ENCODE results near the gene BABAM2. TPM values are rescaled to one million over a fixed set of nuclear protein-coding genes. Genes with fewer than 3 reads are reported as not detected.

The BABAM2 gene
- total and polyA plus RNA-seq, 9 of the 15 experiments (the other 6 are each of a cell fraction or from before 2014, with no cell fraction given) = 10.9 to 37.4 (median 25.6) TPM

GRCh38 chr2:28327581-28327955 is 437.0 kb downstream of the BABAM2 start:
- in situ Hi-C loops (cut with MboI) = no loop called here
- no peak overlapping the region for H3K4me2 ChIP-seq (ENCODE audit: insufficient read depth, low read length)

DNA sequence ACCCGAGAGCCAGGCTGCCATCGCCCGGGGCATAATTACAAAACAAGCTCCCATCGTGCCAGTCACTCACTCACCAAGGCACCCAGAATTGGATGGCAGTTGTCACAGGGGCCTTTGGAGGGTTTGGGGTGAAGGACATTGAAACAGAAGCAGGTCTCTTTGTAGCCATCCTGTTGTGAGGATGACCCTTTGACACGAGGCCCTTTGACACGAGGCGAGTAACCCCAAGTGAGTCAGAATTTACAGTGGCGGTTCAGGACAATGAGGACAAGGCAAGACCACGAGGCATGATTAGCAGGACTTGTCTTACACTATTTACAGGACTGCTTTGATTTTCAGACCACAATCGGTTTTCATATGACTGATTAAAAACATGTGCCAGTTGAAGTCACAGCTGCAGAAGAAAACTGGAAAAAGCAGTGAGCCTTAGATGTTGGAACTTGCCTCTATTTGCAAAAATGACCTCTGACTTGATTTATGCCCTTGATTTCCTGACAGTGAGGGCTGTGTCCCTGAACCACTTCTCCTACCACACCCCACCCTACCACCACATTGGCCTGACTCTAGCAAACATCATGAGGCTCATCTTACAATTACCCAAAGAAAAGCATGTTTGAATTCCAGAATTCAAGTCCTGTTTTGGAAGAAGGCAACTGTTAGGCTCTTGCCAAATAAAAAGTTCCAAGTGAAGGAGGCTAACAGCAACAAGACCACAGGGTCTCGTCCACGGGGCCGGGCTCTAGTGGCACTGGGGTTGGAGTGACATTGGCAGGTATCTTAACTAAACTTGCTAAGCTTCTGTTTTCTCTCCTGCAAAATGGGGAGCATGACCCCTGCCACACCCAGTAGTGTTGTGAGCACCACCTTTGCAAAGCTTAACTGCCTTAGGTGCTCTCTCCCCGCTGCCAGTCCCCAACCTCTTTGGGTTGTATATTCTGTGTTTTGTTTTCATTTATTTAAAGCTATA is 437.7 kb downstream of the BABAM2 start:
- no TSS peak for BruUV-seq (replicated peaks)
- H3K9me1 ChIP-seq (ENCODE audit: control insufficient read depth, insufficient read depth, low read length) = no peaks in the 10 kb centered on the region
- no peaks in the 10 kb centered on the region for H3K36me3 ChIP-seq (ENCODE audit: control insufficient read depth, insufficient read depth, low read length)
- ChIA-PET CTCF (ENCODE audit: low intra/inter-chr PET ratio) (no interaction called here), POLR2A (interaction anchor here (0.6 to 1.0 kb wide), 3 partner anchors 10 to 44 kb away, joined by 3 read pairs; no protein-coding TSS in a partner anchor)
- peaks cover 4 to 14% of the 10 kb centered on the region in 2 experiments; a peak in 2 of 5 replicates for H3K4me1 ChIP-seq (replicated peaks in 1 of 2; ENCODE audit: control insufficient read depth in 2 of 2, insufficient read depth in 2 of 2, low read length in 2 of 2)
- no peak overlapping the region for H3K4me3 ChIP-seq
- no peak overlapping the region for H3K9ac ChIP-seq (ENCODE audit: insufficient read depth in 1 of 2, low read depth in 2 of 2, low read length in 2 of 2)
- FAIRE-seq = no peak
- no peaks in the 10 kb centered on the region for H4K20me1 ChIP-seq (replicated peaks; ENCODE audit: control insufficient read depth, insufficient read depth, low read length)
- ATAC-seq = no peak
- no peaks in the 10 kb centered on the region for H3K9me3 ChIP-seq (replicated peaks; ENCODE audit: control insufficient read depth, insufficient read depth, low read depth, low read length)
- no peaks in the 10 kb centered on the region for H3K79me2 ChIP-seq (ENCODE audit: control insufficient read depth, insufficient read depth, low read length)
- H3K27me3 ChIP-seq (ENCODE audit: control insufficient read depth in 2 of 2, insufficient read depth in 2 of 2, low read length in 2 of 2) = no peaks in the 10 kb centered on the region
- H2AFZ ChIP-seq (ENCODE audit: low read depth, low read length) = no peak overlapping the region
- intact Hi-C loops (cut with micrococcal nuclease) = no loop called here
- H3K4me2 ChIP-seq (ENCODE audit: insufficient read depth, low read length) = no peak overlapping the region
- no peak for DNase-seq (ENCODE audit: extremely low read depth in 1 of 4, low spot score in 3 of 4)
- 52% methylated on average over 14 of the region's 14 CpGs for WGBS (ENCODE audit: insufficient coverage, low coverage, missing lambda C conversion rate)
- in situ Hi-C loops (cut with MboI) = no loop called here
- H3K27ac ChIP-seq (ENCODE audit: extremely low read depth, low read depth, low read length) = no peak overlapping the region
- no peak for TF ChIP-seq HMG20A (CRISPR knock-in tag; conservative IDR thresholded peaks at IDR 0.05)
- TF ChIP-seq SMAD4 (CRISPR knock-in tag; conservative IDR thresholded peaks at IDR 0.05) = no peak
- no peak for TF ChIP-seq HOMEZ (CRISPR knock-in tag; IDR thresholded peaks at IDR 0.05)
- TF ChIP-seq, protein P1, sequence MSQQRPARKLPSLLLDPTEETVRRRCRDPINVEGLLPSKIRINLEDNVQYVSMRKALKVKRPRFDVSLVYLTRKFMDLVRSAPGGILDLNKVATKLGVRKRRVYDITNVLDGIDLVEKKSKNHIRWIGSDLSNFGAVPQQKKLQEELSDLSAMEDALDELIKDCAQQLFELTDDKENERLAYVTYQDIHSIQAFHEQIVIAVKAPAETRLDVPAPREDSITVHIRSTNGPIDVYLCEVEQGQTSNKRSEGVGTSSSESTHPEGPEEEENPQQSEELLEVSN (IDR thresholded peaks at IDR 0.05; ENCODE audit: borderline replicate concordance in 1 of 2, extremely low read depth in 1 of 2, insufficient read depth in 1 of 2, insufficient read length in 1 of 2, low read depth in 1 of 2, low read length in 1 of 2, poor library complexity in 1 of 2, severe bottlenecking in 1 of 2) = peak in 1 of 2 experiments; percentile 43
- no peak for TF ChIP-seq NR2C1 (IDR thresholded peaks at IDR 0.05)
- TF ChIP-seq NR2C1 (tag; IDR thresholded peaks at IDR 0.05) = 0 out of 2 replicates have a peak, but pooled peaks have one; percentile 13
- no peak for TF ChIP-seq MAFF (IDR thresholded peaks at IDR 0.05; ENCODE audit: low read length)
- TF ChIP-seq NFATC3 (IDR thresholded peaks at IDR 0.05) = no peak
- TF ChIP-seq ZNF436 (CRISPR knock-in tag; IDR thresholded peaks at IDR 0.05) = no peak
- TF ChIP-seq HDAC8 (tag; IDR thresholded peaks at IDR 0.05) = no peak
- TF ChIP-seq KDM1A (IDR thresholded peaks at IDR 0.05) = peak in 1 of 2 experiments; percentile 23; a peak in 1 of 4 replicates

More at GRCh38 chr2:28327581-28327955, 437.0 kb downstream of the BABAM2 start:
- H3K4me1 ChIP-seq (replicated peaks in 1 of 2; ENCODE audit: control insufficient read depth in 2 of 2, insufficient read depth in 2 of 2, low read length in 2 of 2) = peaks cover 4 to 14% of the 10 kb centered on the region in 2 experiments; a peak in 2 of 5 replicates
- ATAC-seq = no peak
- POLR2A ChIA-PET = no interaction called here
- WGBS (ENCODE audit: insufficient coverage, low coverage, missing lambda C conversion rate) = 82% methylated on average over 7 of the region's 7 CpGs
- FAIRE-seq = no peak
- H3K4me3 ChIP-seq = no peak overlapping the region
- H3K27me3 ChIP-seq (ENCODE audit: control insufficient read depth in 2 of 2, insufficient read depth in 2 of 2, low read length in 2 of 2) = no peaks in the 10 kb centered on the region
- CTCF ChIA-PET (ENCODE audit: low intra/inter-chr PET ratio) = no interaction called here
- no TSS peak for BruUV-seq (replicated peaks)
- no peak for TF ChIP-seq GTF2A2 (tag; IDR thresholded peaks at IDR 0.05)
- TF ChIP-seq ZBTB7A (IDR thresholded peaks at IDR 0.05; ENCODE audit: borderline replicate concordance, control insufficient read depth, low read depth, low read length) = no peak
- TF ChIP-seq CBX8 (IDR thresholded peaks at IDR 0.05; ENCODE audit: borderline replicate concordance, extremely low read depth, low read depth, low read length, poor library complexity, severe bottlenecking) = no peak
- no peak for DNase-seq (ENCODE audit: extremely low read depth in 1 of 4, low spot score in 3 of 4)
- H2AFZ ChIP-seq (ENCODE audit: low read depth, low read length) = no peak overlapping the region
- H4K20me1 ChIP-seq (replicated peaks; ENCODE audit: control insufficient read depth, insufficient read depth, low read length) = no peaks in the 10 kb centered on the region
- intact Hi-C loops (cut with micrococcal nuclease) = no loop called here
- H3K36me3 ChIP-seq (ENCODE audit: control insufficient read depth, insufficient read depth, low read length) = no peaks in the 10 kb centered on the region
- H3K9me3 ChIP-seq (replicated peaks; ENCODE audit: control insufficient read depth, insufficient read depth, low read depth, low read length) = no peaks in the 10 kb centered on the region
- no peak overlapping the region for H3K27ac ChIP-seq (ENCODE audit: extremely low read depth, low read depth, low read length)
- H3K9ac ChIP-seq (ENCODE audit: insufficient read depth in 1 of 2, low read depth in 2 of 2, low read length in 2 of 2) = no peak overlapping the region
- H3K9me1 ChIP-seq (ENCODE audit: control insufficient read depth, insufficient read depth, low read length) = no peaks in the 10 kb centered on the region
- H3K79me2 ChIP-seq (ENCODE audit: control insufficient read depth, insufficient read depth, low read length) = no peaks in the 10 kb centered on the region
